A549 (cell line): Measurements from ENCODE around the gene FLT3LG. TPM values are rescaled to one million over a fixed set of nuclear protein-coding genes. Genes with fewer than 3 reads are reported as not detected.
A peak's percentile ranks its signal among the peaks of the same experiment; 100 is the strongest.

ENCODE experiments used
- BHLHE40 ChIP-seq: IDR thresholded peaks from 2 replicates; pipeline ENCODE4 v1.6.1; 2012; ENCODE audit warnings: low read depth, low read length, inconsistent platforms
- CBX8 ChIP-seq: fragments of 200-600 bp; sonication (generic); IDR thresholded peaks from 2 replicates; pipeline ENCODE4 v1.6.1; 2016
- CEBPB ChIP-seq, 2 experiments: fragments of >200 bp in 1 of 2; sonication (Bioruptor Twin) in 1 of 2; formaldehyde crosslinking in 1 of 2; IDR thresholded peaks; 2 replicates each; pipeline ENCODE4 v1.6.1; 2012 to 2016
- CHD2 ChIP-seq: fragments of 150-350 bp; IDR thresholded peaks from 2 replicates; pipeline ENCODE4 v1.6.1; 2014; ENCODE audit warnings: low read length; ENCODE audit not compliant: partially characterized antibody
- CHD4 ChIP-seq: fragments of 200-600 bp; sonication (generic); IDR thresholded peaks from 2 replicates; pipeline ENCODE4 v1.6.1; 2016; ENCODE audit warnings: antibody characterized with exemption, mild to moderate bottlenecking, borderline replicate concordance
- CTCF ChIP-seq: fragments of >200 bp; sonication (Bioruptor Twin); formaldehyde crosslinking; IDR thresholded peaks from 3 replicates; pipeline ENCODE4 v1.5.1; 2016
- EHF ChIP-seq: fragments of 250-450 bp; sonication (Bioruptor Pico); IDR thresholded peaks from 2 replicates; pipeline ENCODE4 v1.5.0; 2020; ENCODE audit warnings: mild to moderate bottlenecking
- FOSB ChIP-seq: fragments of 250-450 bp; sonication (Bioruptor Pico); IDR thresholded peaks from 2 replicates; pipeline ENCODE4 v1.5.0; 2020; ENCODE audit warnings: mild to moderate bottlenecking, moderate library complexity
- FOSL2 ChIP-seq, 2 experiments: fragments of 450-650 bp in 1 of 2; fragments of >200 bp in 1 of 2; sonication (Bioruptor Twin) in 1 of 2; formaldehyde crosslinking; IDR thresholded peaks; 2 replicates each; pipeline versions ENCODE4 v1.5.0 to v1.6.1; 2016 to 2020; ENCODE audit warnings: mild to moderate bottlenecking in 1 of 2, moderate library complexity in 1 of 2
- FOXS1 ChIP-seq: fragments of 250-450 bp; sonication (Bioruptor Pico); IDR thresholded peaks from 2 replicates; pipeline ENCODE4 v1.5.0; 2020; ENCODE audit warnings: mild to moderate bottlenecking, moderate library complexity
- GATA3 ChIP-seq: IDR thresholded peaks from 2 replicates; pipeline ENCODE4 v1.6.1; 2012; ENCODE audit warnings: borderline replicate concordance
- HDAC2 ChIP-seq: fragments of 200-600 bp; sonication (generic); IDR thresholded peaks from 2 replicates; pipeline ENCODE4 v1.6.1; 2016
- HEYL ChIP-seq: fragments of 250-450 bp; sonication (Bioruptor Pico); IDR thresholded peaks from 2 replicates; pipeline ENCODE4 v1.8.0; 2021; ENCODE audit warnings: mild to moderate bottlenecking, moderate library complexity
- HMGXB4 ChIP-seq: fragments of 250-450 bp; sonication (Bioruptor Pico); IDR thresholded peaks from 2 replicates; pipeline ENCODE4 v1.5.0; 2021; ENCODE audit warnings: mild to moderate bottlenecking, moderate library complexity, borderline replicate concordance
- HOXA7 ChIP-seq: fragments of 250-450 bp; sonication (Bioruptor Pico); IDR thresholded peaks from 2 replicates; pipeline ENCODE4 v1.5.0; 2020; ENCODE audit warnings: mild to moderate bottlenecking, moderate library complexity
- KDM1A ChIP-seq: fragments of 200-600 bp; sonication (generic); IDR thresholded peaks from 2 replicates; pipeline ENCODE4 v1.6.1; 2016; ENCODE audit warnings: low read depth, mild to moderate bottlenecking
- MAFK ChIP-seq: fragments of 450-650 bp; IDR thresholded peaks from 2 replicates; pipeline ENCODE4 v1.6.1; 2014; ENCODE audit not compliant: partially characterized antibody
- MAZ ChIP-seq: fragments of 150-350 bp; IDR thresholded peaks from 2 replicates; pipeline ENCODE4 v1.6.1; 2014; ENCODE audit warnings: antibody characterized with exemption, low read depth, low read length, borderline replicate concordance
- MYC ChIP-seq: IDR thresholded peaks from 2 replicates; pipeline ENCODE4 v1.6.1; 2012; ENCODE audit warnings: mild to moderate bottlenecking, inconsistent platforms, low read length, improper control_type of control experiment, borderline replicate concordance
- NPAS2 ChIP-seq: fragments of 250-450 bp; sonication (Bioruptor Pico); IDR thresholded peaks from 2 replicates; pipeline ENCODE4 v1.8.0; 2022; ENCODE audit warnings: mild to moderate bottlenecking, moderate library complexity, borderline replicate concordance
- PHF8 ChIP-seq: fragments of 200-600 bp; sonication (generic); IDR thresholded peaks from 2 replicates; pipeline ENCODE4 v1.6.1; 2016; ENCODE audit warnings: low read depth, mild to moderate bottlenecking, antibody characterized with exemption, moderate library complexity, borderline replicate concordance
- POLR2A ChIP-seq: IDR thresholded peaks from 2 replicates; pipeline ENCODE4 v1.6.1; 2012; ENCODE audit warnings: mild to moderate bottlenecking, low read length
- POLR2AphosphoS2 ChIP-seq: conservative IDR thresholded peaks from 2 replicates; pipeline ENCODE4 v1.6.1; 2012; ENCODE audit warnings: low read length, improper control_type of control experiment, inconsistent platforms
- RCOR1 ChIP-seq: fragments of 150-350 bp; IDR thresholded peaks from 2 replicates; pipeline ENCODE4 v1.6.1; 2014; ENCODE audit warnings: antibody characterized with exemption, low read length, low read depth
- RFX5 ChIP-seq: fragments of 450-650 bp; IDR thresholded peaks from 2 replicates; pipeline ENCODE4 v1.7.1; 2014; ENCODE audit warnings: antibody characterized with exemption, mild to moderate bottlenecking, moderate library complexity
- RNF2 ChIP-seq: fragments of 200-600 bp; sonication (generic); IDR thresholded peaks from 2 replicates; pipeline ENCODE4 v1.6.1; 2016; ENCODE audit warnings: low read depth, mild to moderate bottlenecking, antibody characterized with exemption, moderate library complexity, borderline replicate concordance
- SMC3 ChIP-seq: fragments of >200 bp; sonication (Bioruptor Twin); formaldehyde crosslinking; IDR thresholded peaks from 3 replicates; pipeline ENCODE4 v1.6.1; 2018; ENCODE audit warnings: inconsistent platforms
- SREBF2 ChIP-seq: fragments of 450-650 bp; IDR thresholded peaks from 2 replicates; pipeline ENCODE4 v1.6.1; 2014; ENCODE audit warnings: mild to moderate bottlenecking, moderate library complexity
- TP53 ChIP-seq: fragments of 250-450 bp; sonication (Bioruptor Pico); IDR thresholded peaks from 2 replicates; pipeline ENCODE4 v1.5.0; 2021; ENCODE audit warnings: mild to moderate bottlenecking, moderate library complexity
- ZFP36 ChIP-seq: fragments of 450-650 bp; IDR thresholded peaks from 2 replicates; pipeline ENCODE4 v1.6.1; 2014; ENCODE audit warnings: borderline replicate concordance; ENCODE audit not compliant: partially characterized antibody
- ZNF302 ChIP-seq: fragments of 250-450 bp; sonication (Bioruptor Pico); IDR thresholded peaks from 2 replicates; pipeline ENCODE4 v1.9.0; 2021; ENCODE audit warnings: inconsistent platforms, mild to moderate bottlenecking, moderate library complexity
- polyA plus RNA-seq, 4 experiments: library from polyadenylated mRNA; depleted of rRNA in 3 of 4; stranded (reverse); fragments of >200 nt; fragmentation: RNase III in 1 of 4; extraction: RNeasy Plus Mini Kit Qiagen cat#74134 plus additional on column Dnase treatment in 1 of 4; gene quantifications; 2 replicates in 3 of 4; 3 replicates in 1 of 4; pipeline ENCODE4 v1.2.3, GENCODE V29; 2011 to 2017
- TF ChIP-seq, protein P1 (sequence below): IDR thresholded peaks from 2 replicates; pipeline ENCODE4 v1.6.1; 2012; ENCODE audit warnings: low read depth, borderline replicate concordance
- TF ChIP-seq, protein P2 (sequence below): fragments of 250-450 bp; sonication (Bioruptor Pico); IDR thresholded peaks from 2 replicates; pipeline ENCODE4 v1.5.0; 2020; ENCODE audit warnings: low read depth, mild to moderate bottlenecking, moderate library complexity
- TF ChIP-seq, protein P3 (sequence below): IDR thresholded peaks from 2 replicates; pipeline ENCODE4 v1.6.1; 2012
- TF ChIP-seq, protein P4 (sequence below): fragments of >200 bp; sonication (Bioruptor Twin); formaldehyde crosslinking; IDR thresholded peaks from 3 replicates; pipeline ENCODE4 v1.6.1; 2016
- TF ChIP-seq, protein P5 (sequence below): IDR thresholded peaks from 2 replicates; pipeline ENCODE4 v1.6.1; 2012

Gene FLT3LG
- polyA plus RNA-seq, 2 of the 4 experiments (the other 2 are of a cell fraction), result 0.58 to 0.99 TPM

DNA sequence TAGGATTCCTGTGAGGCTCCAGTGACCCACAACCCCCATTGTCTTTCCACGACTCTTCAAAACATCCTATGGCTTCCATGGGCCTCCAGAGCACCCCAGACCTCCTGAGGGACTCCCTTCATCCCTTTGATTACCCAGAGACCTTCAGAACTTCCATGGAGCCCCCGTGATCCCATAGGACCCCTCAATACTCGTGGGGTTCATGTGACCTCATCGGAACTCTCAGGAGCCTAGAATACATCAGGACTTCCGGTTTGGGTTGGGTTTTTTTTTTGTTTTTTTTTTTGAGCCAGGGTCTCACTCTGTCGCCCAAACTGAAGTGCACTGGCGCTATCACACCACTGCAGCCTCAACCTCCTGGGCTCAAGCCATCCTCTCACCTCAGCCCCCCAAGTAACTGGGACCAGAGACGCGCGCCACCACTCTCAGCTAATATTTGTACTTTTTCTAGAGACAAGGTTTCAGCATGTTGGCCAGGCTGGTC lies 20.2 kb upstream of the FLT3LG start (continued):
- no peak for TF ChIP-seq ZNF302 (CRISPR knock-in tag)
- TF ChIP-seq HDAC2, result no peak
- TF ChIP-seq, protein P1, sequence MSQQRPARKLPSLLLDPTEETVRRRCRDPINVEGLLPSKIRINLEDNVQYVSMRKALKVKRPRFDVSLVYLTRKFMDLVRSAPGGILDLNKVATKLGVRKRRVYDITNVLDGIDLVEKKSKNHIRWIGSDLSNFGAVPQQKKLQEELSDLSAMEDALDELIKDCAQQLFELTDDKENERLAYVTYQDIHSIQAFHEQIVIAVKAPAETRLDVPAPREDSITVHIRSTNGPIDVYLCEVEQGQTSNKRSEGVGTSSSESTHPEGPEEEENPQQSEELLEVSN, result no peak
- TF ChIP-seq, protein P2, sequence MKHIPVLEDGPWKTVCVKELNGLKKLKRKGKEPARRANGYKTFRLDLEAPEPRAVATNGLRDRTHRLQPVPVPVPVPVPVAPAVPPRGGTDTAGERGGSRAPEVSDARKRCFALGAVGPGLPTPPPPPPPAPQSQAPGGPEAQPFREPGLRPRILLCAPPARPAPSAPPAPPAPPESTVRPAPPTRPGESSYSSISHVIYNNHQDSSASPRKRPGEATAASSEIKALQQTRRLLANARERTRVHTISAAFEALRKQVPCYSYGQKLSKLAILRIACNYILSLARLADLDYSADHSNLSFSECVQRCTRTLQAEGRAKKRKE, result no peak
- TF ChIP-seq CHD2, result no peak
- TF ChIP-seq HOXA7 (CRISPR knock-in tag), result peak; percentile 64; the same call in 1 of the 2 replicates
- TF ChIP-seq, protein P3, sequence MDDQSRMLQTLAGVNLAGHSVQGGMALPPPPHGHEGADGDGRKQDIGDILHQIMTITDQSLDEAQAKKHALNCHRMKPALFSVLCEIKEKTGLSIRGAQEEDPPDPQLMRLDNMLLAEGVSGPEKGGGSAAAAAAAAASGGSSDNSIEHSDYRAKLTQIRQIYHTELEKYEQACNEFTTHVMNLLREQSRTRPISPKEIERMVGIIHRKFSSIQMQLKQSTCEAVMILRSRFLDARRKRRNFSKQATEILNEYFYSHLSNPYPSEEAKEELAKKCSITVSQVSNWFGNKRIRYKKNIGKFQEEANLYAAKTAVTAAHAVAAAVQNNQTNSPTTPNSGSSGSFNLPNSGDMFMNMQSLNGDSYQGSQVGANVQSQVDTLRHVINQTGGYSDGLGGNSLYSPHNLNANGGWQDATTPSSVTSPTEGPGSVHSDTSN, result no peak
- TF ChIP-seq GATA3, result 0 out of 2 replicates have a peak, but pooled peaks have one; percentile 8
- no peak for TF ChIP-seq MAZ
- 0 out of 2 replicates have a peak, but pooled peaks have one; percentile 45 for TF ChIP-seq HEYL (CRISPR knock-in tag)
- no peak for TF ChIP-seq POLR2AphosphoS2
- TF ChIP-seq SREBF2, result no peak
- TF ChIP-seq ZFP36, result no peak
- no peak for TF ChIP-seq BHLHE40
- TF ChIP-seq RNF2, result no peak
- TF ChIP-seq, protein P4, sequence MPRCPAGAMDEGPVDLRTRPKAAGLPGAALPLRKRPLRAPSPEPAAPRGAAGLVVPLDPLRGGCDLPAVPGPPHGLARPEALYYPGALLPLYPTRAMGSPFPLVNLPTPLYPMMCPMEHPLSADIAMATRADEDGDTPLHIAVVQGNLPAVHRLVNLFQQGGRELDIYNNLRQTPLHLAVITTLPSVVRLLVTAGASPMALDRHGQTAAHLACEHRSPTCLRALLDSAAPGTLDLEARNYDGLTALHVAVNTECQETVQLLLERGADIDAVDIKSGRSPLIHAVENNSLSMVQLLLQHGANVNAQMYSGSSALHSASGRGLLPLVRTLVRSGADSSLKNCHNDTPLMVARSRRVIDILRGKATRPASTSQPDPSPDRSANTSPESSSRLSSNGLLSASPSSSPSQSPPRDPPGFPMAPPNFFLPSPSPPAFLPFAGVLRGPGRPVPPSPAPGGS, result no peak
- TF ChIP-seq FOSB (CRISPR knock-in tag), result no peak
- TF ChIP-seq SMC3, result no peak
- no peak for TF ChIP-seq FOXS1 (CRISPR knock-in tag)
- no peak for TF ChIP-seq POLR2A
- TF ChIP-seq NPAS2 (CRISPR knock-in tag), result no peak
- TF ChIP-seq CHD4, result no peak
- peak; percentile 73; the same call in 1 of the 2 replicates for TF ChIP-seq TP53 (CRISPR knock-in tag)
- peak; percentile 86; the same call in 1 of the 2 replicates for TF ChIP-seq PHF8
- no peak for TF ChIP-seq HMGXB4 (CRISPR knock-in tag)
- no peak for TF ChIP-seq MYC
- no peak for TF ChIP-seq RFX5
- no peak for TF ChIP-seq MAFK
- TF ChIP-seq EHF, result no peak
- TF ChIP-seq RCOR1, result no peak
- no peak for TF ChIP-seq KDM1A
- TF ChIP-seq CBX8, result no peak
- TF ChIP-seq, protein P5, sequence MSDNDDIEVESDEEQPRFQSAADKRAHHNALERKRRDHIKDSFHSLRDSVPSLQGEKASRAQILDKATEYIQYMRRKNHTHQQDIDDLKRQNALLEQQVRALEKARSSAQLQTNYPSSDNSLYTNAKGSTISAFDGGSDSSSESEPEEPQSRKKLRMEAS, result no peak
- no peak for TF ChIP-seq FOSL2 (IDR thresholded peaks at IDR 0.05)
- no peak for TF ChIP-seq FOSL2 (CRISPR knock-in tag; IDR thresholded peaks at IDR 0.05)
- TF ChIP-seq CEBPB (IDR thresholded peaks at IDR 0.05), result no peak
- TF ChIP-seq CTCF, result no peak
